Measurements from ENCODE around the gene EDEM2. TPM values are rescaled to one million over a fixed set of nuclear protein-coding genes. Genes with fewer than 3 reads are reported as not detected.
"Not testable (repeated sequence)": the region's sequence is repeated elsewhere in the genome, so short reads cannot be mapped to it uniquely, and the experiment has no call there.

EDEM2 gene
- total RNA-seq, 1 experiment from 2014 or later = 23.6 TPM

GRCh38 chr20:35192118-35192872 is 45.2 kb upstream of the EDEM2 start:
- Mint-ChIP-seq H3K4me1 (ENCODE audit: insufficient read depth, unreplicated experiment) (no peaks in the 10 kb centered on the region), H3K36me3 (ENCODE audit: insufficient read depth, unreplicated experiment) (no peaks in the 10 kb centered on the region), H3K4me3 (ENCODE audit: unreplicated experiment) (no peak overlapping the region), H3K9me3 (ENCODE audit: unreplicated experiment) (peaks cover 15% of the 10 kb centered on the region), H3K27ac (ENCODE audit: low read depth, unreplicated experiment) (no peak overlapping the region), H3K27me3 (ENCODE audit: insufficient read depth, unreplicated experiment) (no peaks in the 10 kb centered on the region)
- intact Hi-C loops (cut with micrococcal nuclease) = no loop called here
- DNase-seq (ENCODE audit: unreplicated experiment) = no peak
- BruUV-seq (replicated peaks) = no TSS peak
- TF ChIP-seq CTCF (IDR thresholded peaks at IDR 0.05; ENCODE audit: unreplicated experiment) = no peak
- ChIA-PET CTCF (interaction anchor here (0.6 to 0.7 kb wide), 2 partner anchors 17 to 263 kb away, joined by 3 to 4 read pairs; partner anchors contain the start of gene CEP250), POLR2A (interaction anchor here (0.7 to 1.0 kb wide), 2 partner anchors 45 to 1231 kb away, joined by 3 read pairs; partner anchors contain the start of gene EDEM2)

GRCh38 chr20:35191419-35192117 is 44.4 kb upstream of the EDEM2 start:
- no peak for TF ChIP-seq CTCF (IDR thresholded peaks at IDR 0.05; ENCODE audit: unreplicated experiment)
- Mint-ChIP-seq H3K9me3 (ENCODE audit: unreplicated experiment) (peaks cover 15% of the 10 kb centered on the region), H3K27me3 (ENCODE audit: insufficient read depth, unreplicated experiment) (no peaks in the 10 kb centered on the region), H3K4me3 (ENCODE audit: unreplicated experiment) (no peak overlapping the region), H3K27ac (ENCODE audit: low read depth, unreplicated experiment) (no peak overlapping the region), H3K36me3 (ENCODE audit: insufficient read depth, unreplicated experiment) (no peaks in the 10 kb centered on the region), H3K4me1 (ENCODE audit: insufficient read depth, unreplicated experiment) (no peaks in the 10 kb centered on the region)
- CTCF ChIA-PET = interaction anchor here (0.7 to 1.0 kb wide), 2 partner anchors 17 to 247 kb away, joined by 4 read pairs; partner anchors contain the start of gene GDF5
- intact Hi-C loops (cut with micrococcal nuclease) = no loop called here
- no peak for DNase-seq (ENCODE audit: unreplicated experiment)
- POLR2A ChIA-PET = interaction anchor here (0.7 kb wide), 1 partner anchor 1231 kb away, joined by 3 read pairs; no protein-coding TSS in a partner anchor
- no TSS peak for BruUV-seq (replicated peaks)

- Mint-ChIP-seq H3K36me3 (ENCODE audit: insufficient read depth, unreplicated experiment) (no peaks in the 10 kb centered on the region), H3K27me3 (ENCODE audit: insufficient read depth, unreplicated experiment) (no peaks in the 10 kb centered on the region), H3K4me3 (ENCODE audit: unreplicated experiment) (no peak overlapping the region), H3K27ac (ENCODE audit: low read depth, unreplicated experiment) (no peak overlapping the region), H3K9me3 (ENCODE audit: unreplicated experiment) (peaks cover 15% of the 10 kb centered on the region), H3K4me1 (ENCODE audit: insufficient read depth, unreplicated experiment) (no peaks in the 10 kb centered on the region)
- TF ChIP-seq CTCF (IDR thresholded peaks at IDR 0.05; ENCODE audit: unreplicated experiment) = no peak
- intact Hi-C loops (cut with micrococcal nuclease) = no loop called here
- POLR2A ChIA-PET = interaction anchor here (1.0 kb wide), 1 partner anchor 73 kb away, joined by 3 read pairs; no protein-coding TSS in a partner anchor
- DNase-seq (ENCODE audit: unreplicated experiment) = no peak
- CTCF ChIA-PET = interaction anchor here (0.6 to 1.0 kb wide), 3 partner anchors 17 to 248 kb away, joined by 3 to 4 read pairs (median 4); partner anchors contain the start of gene GDF5
- BruUV-seq (replicated peaks) = no TSS peak
Measured at GRCh38 chr20:35190556-35190955, 43.4 kb upstream of the EDEM2 start.

DNA sequence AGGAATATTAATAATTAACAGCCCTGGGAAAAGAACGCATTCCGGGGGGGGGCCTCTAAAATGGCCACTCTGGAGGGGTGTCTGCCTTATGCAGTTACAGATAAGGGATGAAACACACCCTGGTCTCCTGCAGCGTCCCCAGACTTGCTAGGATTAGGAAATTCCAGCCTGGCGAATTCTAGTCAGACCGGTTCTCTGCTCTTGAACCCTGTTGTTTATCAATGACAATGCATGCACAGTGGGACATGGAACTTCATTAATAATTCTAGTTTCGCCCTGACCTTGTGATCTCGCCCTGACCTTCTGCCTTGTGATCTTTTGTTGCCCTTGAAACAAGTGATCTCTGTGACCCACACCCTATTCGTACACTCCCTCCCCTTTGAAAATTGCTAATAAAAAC is 42.1 kb upstream of the EDEM2 start:
- BruUV-seq (replicated peaks); POLR2A ChIA-PET; H3K4me1 Mint-ChIP-seq (ENCODE audit: insufficient read depth, unreplicated experiment); H3K27ac Mint-ChIP-seq (ENCODE audit: low read depth, unreplicated experiment); CTCF ChIA-PET; H3K36me3 Mint-ChIP-seq (ENCODE audit: insufficient read depth, unreplicated experiment); H3K9me3 Mint-ChIP-seq (ENCODE audit: unreplicated experiment); DNase-seq (ENCODE audit: unreplicated experiment); H3K27me3 Mint-ChIP-seq (ENCODE audit: insufficient read depth, unreplicated experiment); intact Hi-C loops (cut with micrococcal nuclease); H3K4me3 Mint-ChIP-seq (ENCODE audit: unreplicated experiment): not testable (repeated sequence)

All from MCF 10A (cell line).